Upper lobe of left lung (tissue), 6 donors: Measurements from ENCODE around the gene TMEM176A. TPM values are rescaled to one million over a fixed set of nuclear protein-coding genes. Genes with fewer than 3 reads are reported as not detected.

Source experiments
- ATAC-seq, 2 donors: fragments of 200-7000 bp; cut with Tn5 transposase; one replicate each; pipeline ENCODE4 v1.9.1; 2022; ENCODE audit warnings: mild to moderate bottlenecking in 2 of 2, moderate library complexity in 2 of 2; ENCODE audit not compliant: low FRiP score in 2 of 2
- DNase-seq, 2 donors: peaks; one replicate each; pipeline ENCODE4 v3.0.0-alpha.2; 2019 to 2020
- H3K27ac ChIP-seq, 4 donors: fragments of 200-600 bp; sonication (generic); one replicate each; pipeline ENCODE4 v1.5.1; 2016 to 2019
- H3K27me3 ChIP-seq, 4 donors: fragments of 200-600 bp; sonication (generic); one replicate each; pipeline ENCODE4 v1.5.1; 2017 to 2019
- H3K36me3 ChIP-seq, 4 donors: fragments of 200-600 bp; sonication (generic); one replicate each; pipeline ENCODE4 v1.5.1; 2016 to 2019
- H3K4me1 ChIP-seq, 4 donors: fragments of 200-600 bp; sonication (generic); one replicate each; pipeline ENCODE4 v1.5.1; 2018 to 2019
- H3K4me3 ChIP-seq, 4 donors: fragments of 200-600 bp; sonication (generic); one replicate each; pipeline ENCODE4 v1.5.1; 2017 to 2019; ENCODE audit warnings: mild to moderate bottlenecking in 2 of 4, moderate library complexity in 1 of 4
- H3K9me3 ChIP-seq, 4 donors: fragments of 200-600 bp; sonication (generic); one replicate each; pipeline ENCODE4 v1.5.1; 2018 to 2019
- CTCF ChIP-seq, 6 experiments: fragments of 450-650 bp in 4 of 6; fragments of 200-600 bp in 2 of 6; sonication (generic) in 2 of 6; IDR thresholded peaks; one replicate each; pipeline ENCODE4 v1.5.1; 2016 to 2019; ENCODE audit warnings: antibody characterized with exemption in 6 of 6
- EP300 ChIP-seq, 4 donors: sonication (generic); formaldehyde crosslinking; IDR thresholded peaks; one replicate each; pipeline ENCODE4 v1.5.1; 2017; ENCODE audit warnings: antibody characterized with exemption in 4 of 4, control low read depth in 2 of 4
- POLR2A ChIP-seq, 4 donors: fragments of 450-650 bp; IDR thresholded peaks; one replicate each; pipeline ENCODE4 v1.5.1; 2016 to 2017; ENCODE audit warnings: antibody characterized with exemption in 4 of 4, mild to moderate bottlenecking in 2 of 4
- POLR2AphosphoS5 ChIP-seq, 2 donors: sonication (generic); formaldehyde crosslinking; IDR thresholded peaks; one replicate each; pipeline ENCODE4 v1.5.1; 2017; ENCODE audit warnings: antibody characterized with exemption in 2 of 2
- WGBS, 2 donors: methylation state at CpG; one replicate each; pipeline ENCODE4 v1.1.5; 2017 to 2018; 5-methylcytosine and 5-hydroxymethylcytosine counted together
- total RNA-seq, 6 donors: library from RNA; depleted of rRNA in 4 of 6; stranded (reverse); fragments of >200 nt in 4 of 6; gene quantifications; one replicate each; pipeline versions ENCODE4 v1.1.0 to v1.2.1, GENCODE V29; 2016 to 2021
- donor health status: DM: no; HTN: no; CAD: no; lungs with moderate emphysema.
- donor health status: DM: no; HTN: yes; CAD: no; lungs with severe emphysema.

Gene TMEM176A
- total RNA-seq, 6 donors from 2014 or later: 8.4 to 67.9 (median 16.3) TPM

GRCh38 chr7:150791746-150792452, 8.7 kb upstream of the TMEM176A start:
- H3K4me3 ChIP-seq: no peak overlapping the region
- H3K36me3 ChIP-seq: peaks cover 0 to 7% (median 0%) of the 10 kb centered on the region in 4 donors
- ATAC-seq (no peak), DNase-seq (peak in 1 of 2 donors; percentile 43)
- H3K27ac ChIP-seq: peak overlapping the region in 2 of 4 donors; percentile 33 to 50
- no peaks in the 10 kb centered on the region for H3K9me3 ChIP-seq
- peaks cover 12 to 29% (median 23%) of the 10 kb centered on the region in 4 donors for H3K4me1 ChIP-seq
- TF ChIP-seq POLR2AphosphoS5 (IDR thresholded peaks at IDR 0.05): no peak
- no peak for TF ChIP-seq EP300 (IDR thresholded peaks at IDR 0.05)
- no peak for TF ChIP-seq POLR2A (IDR thresholded peaks at IDR 0.05)
- no peak for TF ChIP-seq CTCF (IDR thresholded peaks at IDR 0.05)
- WGBS, 2 donors: 81 to 86% methylated on average over 11 to 12 of the region's 12 CpGs
- no peaks in the 10 kb centered on the region for H3K27me3 ChIP-seq

- Histone ChIP-seq H3K4me3 (no peak overlapping the region), H3K9me3 (no peaks in the 10 kb centered on the region), H3K4me1 (peaks cover 0 to 11% (median 7%) of the 10 kb centered on the region in 4 donors), H3K27me3 (no peaks in the 10 kb centered on the region), H3K27ac (no peak overlapping the region), H3K36me3 (peaks cover 0 to 7% (median 0%) of the 10 kb centered on the region in 4 donors)
- WGBS, 2 donors: 94 to 96% methylated on average over 6 of the region's 6 CpGs
- ATAC-seq (peak; percentile 16 to 25), DNase-seq (no peak)
- TF ChIP-seq CTCF (IDR thresholded peaks at IDR 0.05) (no peak), EP300 (IDR thresholded peaks at IDR 0.05) (no peak), POLR2A (IDR thresholded peaks at IDR 0.05) (no peak), POLR2AphosphoS5 (IDR thresholded peaks at IDR 0.05) (no peak)
Measured at GRCh38 chr7:150793569-150794238, 6.9 kb upstream of the TMEM176A start.

GRCh38 chr7:150797661-150798060, 2.9 kb upstream of the TMEM176A start:
- Histone ChIP-seq H3K4me3 (no peak overlapping the region), H3K36me3 (peaks cover 0 to 4% (median 0%) of the 10 kb centered on the region in 4 donors), H3K27ac (no peak overlapping the region), H3K9me3 (no peaks in the 10 kb centered on the region), H3K27me3 (peaks cover 0 to 19% (median 6%) of the 10 kb centered on the region in 4 donors), H3K4me1 (peaks cover 9 to 24% (median 17%) of the 10 kb centered on the region in 4 donors)
- DNase-seq: no peak
- no peak for ATAC-seq
- TF ChIP-seq EP300 (IDR thresholded peaks at IDR 0.05): no peak
- no peak for TF ChIP-seq POLR2AphosphoS5 (IDR thresholded peaks at IDR 0.05)
- no peak for TF ChIP-seq CTCF (IDR thresholded peaks at IDR 0.05)
- TF ChIP-seq POLR2A (IDR thresholded peaks at IDR 0.05): no peak
- WGBS, 2 donors: 75 to 81% methylated on average over 4 of the region's 4 CpGs

- peak overlapping the region in 1 of 4 donors; percentile 68 for H3K27ac ChIP-seq
- H3K27me3 ChIP-seq: peaks cover 0 to 19% (median 6%) of the 10 kb centered on the region in 4 donors
- peak overlapping the region in 3 of 4 donors; percentile 48 to 62 (median 48) for H3K4me3 ChIP-seq
Measured at GRCh38 chr7:150799156-150799555, 1.4 kb upstream of the TMEM176A start.

More at GRCh38 chr7:150799156-150799555, 1.4 kb upstream of the TMEM176A start:
- ATAC-seq (no peak), DNase-seq (no peak)
- no peaks in the 10 kb centered on the region for H3K9me3 ChIP-seq
- TF ChIP-seq POLR2AphosphoS5 (IDR thresholded peaks at IDR 0.05) (no peak), POLR2A (IDR thresholded peaks at IDR 0.05) (no peak), EP300 (IDR thresholded peaks at IDR 0.05) (no peak), CTCF (IDR thresholded peaks at IDR 0.05) (no peak)
- H3K36me3 ChIP-seq: peaks cover 0 to 4% (median 0%) of the 10 kb centered on the region in 4 donors
- WGBS, 2 donors: 59 to 75% methylated on average over 3 of the region's 3 CpGs
- H3K4me1 ChIP-seq: peaks cover 9 to 24% (median 17%) of the 10 kb centered on the region in 4 donors
